K562 (cell line): ENCODE data around the gene PTOV1. TPM values are rescaled to one million over a fixed set of nuclear protein-coding genes. Genes with fewer than 3 reads are reported as not detected.

Source experiments
- ATAC-seq: fragments of 200-7000 bp; cut with Tn5 transposase; 3 replicates; pipeline ENCODE4 v1.9.1; 2020; ENCODE audit warnings: moderate library complexity
- BruUV-seq: library from RNA; stranded (reverse); fragments of 400-500 nt; replicated peaks from 2 replicates; lab custom pipeline; 2021; lab: Mats Ljungman, UMichigan
- CTCF ChIA-PET: fragments of 300-600 bp; formaldehyde crosslinking; extraction: SDS; loops from one replicate; lab custom pipeline; 2021; ENCODE audit warnings: low intra/inter-chr PET ratio; lab: Yijun Ruan, JAX
- POLR2A ChIA-PET: fragments of 300-600, 350-650 bp; sonication (Branson Sonifier 250); formaldehyde crosslinking; extraction: SDS; loops from one replicate; lab custom pipeline; 2021; ENCODE audit warnings: antibody characterized with exemption, inconsistent platforms; lab: Yijun Ruan, JAX
- DNase-seq, 4 experiments: peaks; one replicate each; pipeline versions ENCODE4 v3.0.0 to v3.0.0-alpha.2; 2011 to 2018; ENCODE audit warnings: low spot score in 3 of 4, mixed read lengths in 3 of 4; ENCODE audit errors: extremely low read depth in 1 of 4
- FAIRE-seq: peaks from 2 replicates; lab custom pipeline; 2011; peaks lifted over from hg19 to GRCh38; lab: Jason Lieb, UNC
- H2AFZ ChIP-seq: 2 replicates; pipeline ENCODE4 v1.6.0; 2011; ENCODE audit warnings: low read depth, low read length, control low read depth, inconsistent platforms
- H3K27ac ChIP-seq: fragments of 200-600 bp; 3 replicates; pipeline ENCODE4 v1.8.0; 2011; ENCODE audit warnings: low read depth, mild to moderate bottlenecking, control low read depth, inconsistent platforms, low read length, moderate library complexity, mixed read lengths; ENCODE audit errors: extremely low read depth
- H3K27me3 ChIP-seq, 2 experiments: fragments of 300-600 bp in 1 of 2; 2 replicates in 1 of 2; 3 replicates in 1 of 2; pipeline versions ENCODE4 v1.6.0 to v1.8.0; 2011; ENCODE audit warnings: inconsistent platforms in 2 of 2, low read length in 2 of 2, mild to moderate bottlenecking in 1 of 2, mixed read lengths in 1 of 2, moderate library complexity in 1 of 2; ENCODE audit not compliant: control insufficient read depth in 2 of 2, insufficient read depth in 2 of 2
- H3K36me3 ChIP-seq: fragments of 300-600 bp; 3 replicates; pipeline ENCODE4 v1.8.0; 2011; ENCODE audit warnings: mild to moderate bottlenecking, low read length, inconsistent platforms; ENCODE audit not compliant: control insufficient read depth, insufficient read depth
- H3K4me1 ChIP-seq, 2 experiments: fragments of 200-600 bp in 1 of 2; replicated peaks in 1 of 2; 2 replicates in 1 of 2; 3 replicates in 1 of 2; pipeline versions ENCODE4 v1.5.1 to v1.8.0; 2011; ENCODE audit warnings: inconsistent platforms in 2 of 2, low read length in 2 of 2, mild to moderate bottlenecking in 1 of 2, mixed read lengths in 1 of 2, moderate library complexity in 1 of 2; ENCODE audit not compliant: control insufficient read depth in 2 of 2, insufficient read depth in 2 of 2
- H3K4me2 ChIP-seq: 2 replicates; pipeline ENCODE4 v1.6.1; 2011; ENCODE audit warnings: low read length, control low read depth, inconsistent platforms, mixed read lengths; ENCODE audit not compliant: insufficient read depth
- H3K4me3 ChIP-seq: fragments of 200-600 bp; sonication (generic), shearing (Covaris generic); 2 replicates; pipeline ENCODE4 v1.5.1; 2016; ENCODE audit warnings: control low read depth, inconsistent platforms
- H3K79me2 ChIP-seq: fragments of 200-600 bp; 3 replicates; pipeline ENCODE4 v1.8.0; 2011; ENCODE audit warnings: low read length, inconsistent platforms; ENCODE audit not compliant: control insufficient read depth, insufficient read depth
- H3K9ac ChIP-seq, 2 experiments: 2 replicates each; pipeline versions ENCODE4 v1.6.0 to v1.6.1; 2011; ENCODE audit warnings: low read depth in 2 of 2, low read length in 2 of 2, control low read depth in 1 of 2, inconsistent platforms in 1 of 2, mild to moderate bottlenecking in 1 of 2, mixed read lengths in 1 of 2; ENCODE audit not compliant: insufficient read depth in 1 of 2
- H3K9me1 ChIP-seq: one replicate; pipeline ENCODE4 v1.6.0; 2011; ENCODE audit warnings: inconsistent platforms, mild to moderate bottlenecking, low read length, moderate library complexity; ENCODE audit not compliant: control insufficient read depth, insufficient read depth
- H3K9me3 ChIP-seq: replicated peaks from 2 replicates; pipeline ENCODE4 v1.5.1; 2011; ENCODE audit warnings: low read depth, low read length, inconsistent platforms; ENCODE audit not compliant: control insufficient read depth, insufficient read depth
- H4K20me1 ChIP-seq: replicated peaks from 2 replicates; pipeline ENCODE4 v1.6.1; 2011; ENCODE audit warnings: low read length, inconsistent platforms, mixed read lengths; ENCODE audit not compliant: control insufficient read depth, insufficient read depth
- ATF2 ChIP-seq: sonication (generic); formaldehyde crosslinking; IDR thresholded peaks from 2 replicates; pipeline ENCODE4 v1.8.1; 2022; ENCODE audit warnings: missing genetic modification reagents
- FIP1L1 ChIP-seq: fragments of 200-400 bp; formaldehyde crosslinking; IDR thresholded peaks from 2 replicates; pipeline ENCODE4 v1.6.1; 2018; ENCODE audit warnings: mild to moderate bottlenecking, low read depth, low read length; ENCODE audit not compliant: poor library complexity, severe bottlenecking
- HDAC6 ChIP-seq: IDR thresholded peaks from 2 replicates; pipeline ENCODE4 v1.6.1; 2012; ENCODE audit warnings: low read depth, mild to moderate bottlenecking, control low read depth, inconsistent platforms, low read length, moderate library complexity
- POLR2G ChIP-seq: fragments of 200-400 bp; formaldehyde crosslinking; IDR thresholded peaks from 2 replicates; pipeline ENCODE4 v1.6.1; 2017; ENCODE audit warnings: low read depth, mild to moderate bottlenecking, antibody characterized with exemption, low read length, moderate library complexity
- SMC3 ChIP-seq: conservative IDR thresholded peaks from 2 replicates; pipeline ENCODE4 v1.6.1; 2011; ENCODE audit warnings: low read depth, low read length, improper control_type of control experiment; ENCODE audit not compliant: insufficient read depth
- SPI1 ChIP-seq: IDR thresholded peaks from 2 replicates; pipeline ENCODE4 v1.6.1; 2011; ENCODE audit warnings: low read depth, low read length, control low read depth, borderline replicate concordance
- ZBTB33 ChIP-seq: sonication (generic); formaldehyde crosslinking; IDR thresholded peaks from 2 replicates; pipeline ENCODE4 v1.8.1; 2023; ENCODE audit warnings: mild to moderate bottlenecking, missing genetic modification reagents
- ZNF77 ChIP-seq: fragments of 250-450 bp; sonication (Bioruptor Pico); IDR thresholded peaks from 2 replicates; pipeline ENCODE4 v1.5.0; 2020
- WGBS: fragments of 100-300 bp; shearing (Covaris generic); methylation state at CpG from one replicate; pipeline ENCODE4 v1.1.6; 2016; ENCODE audit warnings: low coverage, mixed read lengths; ENCODE audit not compliant: insufficient coverage; ENCODE audit errors: missing lambda C conversion rate; 5-methylcytosine and 5-hydroxymethylcytosine counted together
- in situ Hi-C: fragments of 300-500 bp; cut with MboI; formaldehyde crosslinking; loops from 4 replicates; pipeline ENCODE4 v1.15.0; 2018; ENCODE audit warnings: inconsistent platforms, mixed read lengths
- intact Hi-C: fragments of 100-400 bp; cut with micrococcal nuclease; formaldehyde crosslinking; loops from 2 replicates; pipeline ENCODE4 v1.14.2; 2022
- polyA plus RNA-seq, 8 experiments: library from polyadenylated mRNA; depleted of rRNA in 4 of 8; stranded (reverse) in 5 of 8; unstranded in 3 of 8; fragments of >200 nt; fragmentation: Nextera tagmentation in 2 of 8; fragmentation: Illumina TruSeq in 1 of 8; extraction: Ambion mirVana in 2 of 8; extraction: Trizol in 1 of 8; gene quantifications; 2 replicates each; pipeline versions ENCODE4 v1.2.1 to v1.2.3, GENCODE V29; 2011 to 2014; ENCODE audit warnings: inconsistent platforms in 1 of 8, missing spikeins in 1 of 8
- total RNA-seq, 7 experiments: library from RNA; depleted of rRNA in 6 of 7; stranded (reverse); fragments of >200 nt in 6 of 7; fragmentation: Illumina TruSeq in 2 of 7; extraction: Trizol in 2 of 7; gene quantifications; 2 replicates each; pipeline versions ENCODE4 v1.2.1 to v1.2.3, GENCODE V29; 2011 to 2021; ENCODE audit warnings: low replicate concordance in 1 of 7

Gene PTOV1
- total and polyA plus RNA-seq, 9 of the 15 experiments (the other 6 are each of a cell fraction or from before 2014, with no cell fraction given) = 4.9 to 169 (median 43.5) TPM

- H3K9me1 ChIP-seq = peaks cover 4% of the 10 kb centered on the region
- no peaks in the 10 kb centered on the region for H3K9me3 ChIP-seq
- DNase-seq (no peak), FAIRE-seq (no peak), ATAC-seq (no peak)
- ChIA-PET POLR2A (interaction anchor here (1.3 kb wide), 1 partner anchor 9 kb away, joined by 6 read pairs; no protein-coding TSS in a partner anchor), CTCF (no interaction called here)
- H4K20me1 ChIP-seq = peaks cover 29% of the 10 kb centered on the region; the same call in 1 of the 2 replicates
- peaks cover 35% of the 10 kb centered on the region for H3K79me2 ChIP-seq
- H3K36me3 ChIP-seq = peaks cover 81% of the 10 kb centered on the region
- WGBS = 98% methylated on average over 25 of the region's 60 CpGs
- H3K4me2 ChIP-seq = no peak overlapping the region
- TF ChIP-seq FIP1L1 (peak; percentile 33), POLR2G (peak; percentile 72), ZNF77 (CRISPR knock-in tag) (no peak), ZBTB33 (peak; percentile 96), SMC3 (no peak), SPI1 (no peak), ATF2 (CRISPR knock-in tag) (no peak), HDAC6 (no peak)
- no peaks in the 10 kb centered on the region for H3K27me3 ChIP-seq
- H3K9ac ChIP-seq = no peak overlapping the region; a peak in 1 of 4 replicates
- intact Hi-C loops (no loop called here), in situ Hi-C loops (no loop called here)
- no peak overlapping the region for H2AFZ ChIP-seq
- H3K27ac ChIP-seq = no peak overlapping the region
- no TSS peak for BruUV-seq
- peaks cover 20 to 81% of the 10 kb centered on the region in 2 experiments; a peak in 4 of 5 replicates for H3K4me1 ChIP-seq
- no peak overlapping the region for H3K4me3 ChIP-seq
These were observed 10.8 kb downstream of the PTOV1 start for GRCh38 chr19:49861541-49862378.
